Measurements from ENCODE around the gene SPATA25.
"Not testable (repeated sequence)": the region's sequence is repeated elsewhere in the genome, so short reads cannot be mapped to it uniquely, and the experiment has no call there.

The SPATA25 gene

DNA sequence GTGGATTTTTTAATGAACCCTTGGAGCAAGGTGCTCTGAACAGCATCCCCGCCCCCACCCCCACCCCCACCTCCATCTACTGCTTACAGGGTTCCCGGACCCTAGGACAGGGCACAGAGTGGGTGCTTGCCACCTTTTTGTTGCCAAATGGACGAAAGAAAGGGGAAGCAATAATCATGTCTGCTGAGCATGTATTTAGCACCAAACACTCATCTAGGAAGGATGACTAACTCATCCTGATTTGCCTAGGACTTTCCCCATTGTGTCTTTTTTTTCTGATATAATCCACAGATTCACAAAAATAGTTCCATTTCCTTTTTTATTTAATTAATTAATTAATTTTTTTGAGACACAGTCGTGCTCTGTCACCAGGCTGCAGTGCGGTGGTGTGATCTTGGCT lies 25.7 kb upstream of the SPATA25 start:
- no peak for DNase-seq (ENCODE audit: low read depth)

DNA sequence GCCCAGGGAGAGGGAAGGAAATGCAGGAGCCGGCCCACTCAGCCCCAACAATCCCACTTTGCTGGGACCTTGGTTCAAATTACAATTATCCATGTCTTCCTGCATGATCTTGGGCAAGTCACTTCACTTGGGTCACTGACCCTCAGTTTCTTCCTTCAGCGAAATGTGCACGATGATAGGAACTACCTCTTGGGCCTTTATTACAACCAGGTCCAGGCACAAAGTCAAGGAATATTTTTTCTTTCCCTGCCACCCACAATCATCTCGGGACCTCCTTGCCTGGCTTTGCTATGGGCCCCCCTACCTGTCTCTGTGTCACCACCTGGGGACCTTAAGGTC lies 24.9 kb upstream of the SPATA25 start:
- DNase-seq (ENCODE audit: low read depth), result no peak

DNA sequence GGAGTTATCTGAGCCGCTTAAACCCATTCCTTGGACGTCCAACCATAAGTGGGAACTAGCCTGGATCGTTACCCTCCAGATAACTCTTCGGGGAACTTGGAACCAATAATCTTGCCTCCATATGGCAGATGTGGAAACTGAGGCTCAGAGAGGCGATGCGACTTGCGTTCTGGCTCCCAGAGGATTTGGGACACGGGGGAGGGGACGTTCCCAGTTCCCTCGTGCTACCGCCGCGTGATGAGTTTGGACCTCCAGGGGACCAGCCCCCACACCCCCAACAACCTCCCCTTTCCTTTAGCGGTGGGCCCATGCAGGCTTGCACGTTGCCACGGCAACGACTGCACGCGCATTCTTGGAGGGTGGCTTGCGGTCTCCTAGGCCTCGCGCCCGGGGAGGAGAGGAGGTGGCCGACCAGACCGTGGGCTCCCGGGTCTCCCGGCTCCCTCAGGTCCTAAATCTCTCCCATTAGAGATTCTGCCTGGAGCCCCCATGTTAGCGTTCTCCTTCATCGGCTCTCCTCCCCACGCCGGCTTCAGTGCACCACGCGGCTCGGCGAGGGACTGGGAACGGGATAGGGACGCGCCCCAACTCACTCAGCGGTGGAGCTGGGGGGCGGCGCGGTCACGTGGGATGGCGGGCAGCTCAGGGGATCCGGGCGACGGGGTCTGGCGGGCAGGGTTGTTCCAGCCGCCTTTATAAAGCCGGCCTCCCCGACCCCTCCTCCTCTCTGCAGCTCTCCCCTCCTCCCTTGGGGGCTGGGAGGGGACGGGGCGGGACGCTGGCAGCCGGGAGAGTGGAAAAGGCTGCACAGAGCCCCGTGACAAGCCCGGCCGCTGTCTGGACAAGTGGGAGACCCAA lies 24.3 kb upstream of the SPATA25 start, which contains the start of gene PLTP:
TSS of gene PLTP (minus strand) at position 670 of the 858 bp plus-strand sequence. CDS start 703 bp downstream, outside the sequence.
- no peak for DNase-seq (ENCODE audit: low read depth)

DNA sequence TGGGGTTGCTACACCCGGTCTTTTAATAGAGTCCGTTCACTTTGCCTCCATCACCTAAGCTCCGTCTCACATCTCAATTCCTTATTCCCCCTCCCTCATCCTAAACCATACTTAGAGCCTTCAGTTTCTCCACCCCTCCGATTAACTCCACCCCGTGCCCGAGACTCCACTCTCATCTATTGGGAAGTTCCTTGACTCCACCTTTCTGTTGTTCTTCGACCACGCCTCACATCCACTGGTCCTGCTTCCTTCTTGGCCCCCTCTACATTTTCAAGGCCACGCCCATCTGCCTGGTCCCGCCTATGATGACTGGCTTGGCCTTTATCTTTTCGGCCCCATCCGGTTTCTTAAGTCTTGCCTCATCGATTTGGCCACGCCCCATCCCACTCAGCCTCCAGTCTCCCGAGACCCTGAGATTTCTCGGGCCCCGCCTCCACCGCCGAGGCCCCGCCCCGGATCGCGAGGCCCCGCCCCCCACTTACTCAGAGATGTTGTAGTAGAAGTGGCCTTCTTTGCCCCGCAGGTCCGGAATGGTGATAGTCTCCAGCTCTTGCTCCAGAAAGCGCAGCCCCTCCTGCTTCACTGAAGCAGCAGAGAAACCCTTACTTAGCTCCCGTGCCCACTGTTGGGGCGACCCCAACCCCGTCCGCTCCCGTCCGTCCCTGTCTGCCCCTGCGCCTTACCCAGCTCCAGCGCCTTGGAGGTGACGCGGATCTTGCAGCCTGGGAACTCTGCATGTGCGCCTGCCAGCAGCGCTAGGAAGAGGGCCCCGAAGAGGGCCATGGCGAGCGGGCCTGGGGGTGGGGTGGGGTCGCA lies 23.5 kb upstream of the SPATA25 start:
- peak; percentile 78 for DNase-seq (ENCODE audit: low read depth)

DNA sequence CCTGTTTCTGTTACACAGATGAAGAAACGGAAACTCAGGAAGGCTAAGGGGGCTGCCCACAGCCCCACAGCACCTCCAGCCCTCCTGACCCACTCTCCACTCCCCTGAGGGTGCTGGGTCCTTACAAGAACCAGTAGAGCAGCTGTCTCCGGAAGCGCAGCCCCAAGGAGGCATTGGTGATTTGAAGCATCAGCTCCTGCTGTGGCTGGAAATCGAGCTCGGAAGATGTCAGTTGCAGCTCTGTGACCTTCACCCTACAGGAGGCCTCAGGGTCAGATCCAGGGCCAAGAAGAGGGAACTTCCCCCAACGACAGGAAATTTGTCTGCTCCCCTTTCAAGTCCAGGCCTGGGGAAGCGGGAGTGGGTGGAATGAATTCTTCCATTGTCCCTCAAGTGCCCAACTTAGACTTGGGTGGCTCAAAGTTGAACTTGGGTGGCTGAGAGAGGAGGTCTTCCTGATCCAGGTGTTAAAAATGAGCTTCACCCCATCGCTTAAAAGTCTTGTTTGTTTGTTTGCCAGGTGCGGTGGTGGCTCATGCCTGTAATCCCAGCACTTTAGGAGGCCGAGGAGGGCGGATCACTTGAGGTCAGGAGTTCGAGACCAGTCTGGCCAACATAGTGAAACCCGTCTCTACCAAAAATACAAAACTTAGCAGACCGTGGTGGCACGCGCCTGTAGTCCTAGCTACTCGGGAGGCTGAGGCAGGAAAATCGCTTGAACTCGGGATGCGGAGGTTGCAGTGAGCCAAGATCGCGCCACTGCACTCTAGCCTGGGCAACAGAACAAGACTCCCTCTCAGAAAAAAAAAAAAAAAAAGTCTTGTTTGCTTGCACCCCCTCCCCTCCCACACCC lies 22.6 kb upstream of the SPATA25 start:
- no peak for DNase-seq (ENCODE audit: low read depth)

DNA sequence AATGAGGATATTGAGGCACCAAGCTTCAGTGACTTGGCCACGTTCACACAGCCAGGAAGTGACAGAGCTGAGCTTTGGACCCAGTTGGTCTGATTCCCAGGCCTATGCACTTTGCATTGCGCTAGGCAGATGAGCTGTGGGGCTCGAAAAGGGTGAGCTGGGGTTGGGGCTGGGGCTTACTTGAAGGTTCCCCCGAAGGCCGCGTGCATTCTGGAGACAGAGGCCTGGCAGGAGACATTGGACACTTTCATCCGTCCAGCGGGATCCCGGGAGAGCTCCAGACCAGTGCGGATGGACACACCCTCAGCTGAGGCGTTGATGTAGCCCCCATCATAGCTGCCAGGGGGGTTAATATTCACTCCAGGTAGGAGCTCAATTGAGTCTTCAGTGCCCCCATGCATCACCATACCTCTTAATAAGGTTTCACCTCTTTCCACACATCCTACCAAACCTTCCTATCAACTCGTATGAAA lies 21.9 kb upstream of the SPATA25 start:
- no peak for DNase-seq (ENCODE audit: low read depth)

DNA sequence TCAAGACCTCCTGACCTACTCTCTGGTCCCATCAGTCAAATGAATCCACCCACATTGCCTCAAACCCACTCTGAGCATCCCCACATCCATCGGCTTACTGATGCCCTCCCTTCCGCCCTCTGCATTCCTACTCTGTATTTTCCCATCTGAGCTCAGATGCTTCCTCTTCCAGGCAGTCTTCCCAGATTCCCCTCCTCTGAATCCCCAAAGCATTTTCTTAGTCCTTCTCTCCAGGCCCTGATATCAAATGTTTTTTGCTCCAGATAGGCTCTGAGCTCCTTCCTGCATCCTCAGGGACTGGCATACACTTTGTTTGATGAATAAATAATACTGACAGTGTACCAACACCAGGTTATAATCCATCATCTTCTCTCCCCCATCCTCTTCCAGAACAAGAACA lies 20.7 kb upstream of the SPATA25 start:
- no peak for DNase-seq (ENCODE audit: low read depth)

DNA sequence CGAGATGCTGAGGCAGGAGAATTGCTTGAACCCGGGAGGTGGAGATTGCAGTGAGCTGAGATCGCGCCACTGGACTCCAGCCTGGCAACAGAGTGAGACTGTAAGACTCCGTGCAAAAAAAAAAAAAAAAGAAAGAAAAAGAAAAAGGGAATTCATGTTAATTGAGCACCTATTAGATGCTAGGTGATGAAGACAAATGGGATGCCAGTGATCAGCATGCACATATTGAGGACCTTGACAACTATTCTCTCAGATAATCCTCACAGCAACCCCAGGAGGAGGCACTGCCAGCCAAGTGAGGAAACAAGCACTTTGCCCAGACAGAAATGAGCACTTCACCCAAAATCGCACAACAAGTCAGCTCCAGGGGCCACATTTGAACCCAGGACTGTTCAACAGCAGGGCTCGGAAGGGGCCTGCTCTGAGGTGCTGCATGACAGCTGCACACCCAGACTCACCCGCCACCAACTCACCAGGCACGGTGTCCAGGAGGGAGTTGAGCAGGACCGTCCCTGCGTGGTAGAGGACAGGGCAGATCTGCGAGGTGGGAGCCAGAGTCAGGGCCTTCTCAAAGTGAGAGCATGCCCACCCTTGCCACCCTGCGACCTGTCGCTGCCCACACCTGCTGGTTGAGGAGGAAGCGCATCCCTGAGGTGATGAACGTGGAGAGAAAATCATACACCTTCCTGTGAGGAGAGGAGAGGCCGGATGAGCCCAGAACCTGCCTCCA lies 20.0 kb upstream of the SPATA25 start:
- DNase-seq (ENCODE audit: low read depth), result no peak

DNA sequence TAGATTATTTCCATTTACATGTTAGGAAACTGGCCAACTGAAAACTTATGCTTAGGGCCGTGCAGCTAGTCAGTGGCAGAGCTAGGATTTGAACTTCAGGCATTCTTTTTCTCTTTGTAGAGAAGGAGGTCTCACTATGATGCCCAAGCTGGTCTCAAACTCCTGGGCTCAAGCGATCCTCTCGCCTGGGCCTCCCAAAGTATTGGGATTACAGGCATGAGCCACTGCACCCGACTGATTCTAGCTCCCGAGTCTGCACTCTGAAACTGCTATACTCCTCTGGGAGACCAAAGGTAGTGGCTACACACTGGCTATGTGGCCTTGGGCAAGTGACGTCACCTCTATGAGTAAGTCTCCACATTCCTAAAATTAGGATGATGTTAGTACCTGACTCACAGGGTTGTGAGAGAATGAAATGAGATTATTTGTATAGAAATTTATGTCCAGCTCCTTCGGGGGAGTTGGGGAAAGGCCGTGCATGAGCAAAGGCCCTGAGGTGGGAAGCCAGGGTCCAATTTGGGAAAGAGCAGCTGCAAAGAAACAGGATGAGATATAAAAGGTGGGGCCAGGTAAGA lies 18.2 kb upstream of the SPATA25 start:
- no peak for DNase-seq (ENCODE audit: low read depth)

DNA sequence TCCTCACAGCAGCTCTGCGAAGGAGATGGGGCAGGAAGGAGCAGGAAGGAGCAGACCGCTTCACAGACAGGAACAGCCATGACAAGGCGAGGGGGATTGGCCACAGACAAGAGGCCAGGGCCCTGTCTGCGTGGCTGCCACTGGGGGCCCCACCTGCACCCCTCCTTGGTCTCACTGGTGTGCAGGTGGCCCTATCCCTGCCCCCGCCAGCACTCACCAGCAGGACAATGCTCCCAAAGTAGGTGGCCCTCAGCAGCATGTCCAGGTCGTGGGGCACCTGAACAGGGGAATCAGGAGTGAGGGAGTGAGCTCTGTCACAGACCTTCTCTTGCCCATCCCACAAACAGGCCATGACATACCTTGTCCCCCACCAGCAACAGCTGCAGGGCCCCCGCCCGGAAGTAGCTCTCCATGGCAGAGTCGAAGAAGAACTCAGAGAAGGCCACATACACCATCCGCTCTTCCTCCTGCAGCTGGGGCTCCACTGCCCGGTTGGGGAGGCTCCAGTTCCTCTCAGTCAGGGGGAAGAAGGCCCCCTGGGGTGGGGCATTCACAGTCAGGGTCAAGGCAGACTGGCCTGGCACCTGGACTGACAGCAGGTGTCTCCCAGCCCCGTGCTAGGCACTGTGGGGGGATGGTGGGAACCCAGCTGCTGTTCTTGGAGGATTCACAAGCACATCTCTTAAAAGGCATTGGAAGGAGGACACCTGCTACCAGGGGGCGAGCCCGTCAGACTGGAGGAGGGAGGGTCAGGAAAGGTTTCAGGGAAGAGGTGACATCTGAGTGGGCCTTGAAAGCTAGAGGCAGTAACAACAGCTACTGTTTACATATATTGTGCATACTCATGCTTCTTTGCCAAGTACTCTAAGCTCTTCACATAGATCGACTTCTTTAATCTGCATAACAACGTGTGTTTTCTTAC lies 17.4 kb upstream of the SPATA25 start:
- DNase-seq (ENCODE audit: low read depth), result no peak

DNA sequence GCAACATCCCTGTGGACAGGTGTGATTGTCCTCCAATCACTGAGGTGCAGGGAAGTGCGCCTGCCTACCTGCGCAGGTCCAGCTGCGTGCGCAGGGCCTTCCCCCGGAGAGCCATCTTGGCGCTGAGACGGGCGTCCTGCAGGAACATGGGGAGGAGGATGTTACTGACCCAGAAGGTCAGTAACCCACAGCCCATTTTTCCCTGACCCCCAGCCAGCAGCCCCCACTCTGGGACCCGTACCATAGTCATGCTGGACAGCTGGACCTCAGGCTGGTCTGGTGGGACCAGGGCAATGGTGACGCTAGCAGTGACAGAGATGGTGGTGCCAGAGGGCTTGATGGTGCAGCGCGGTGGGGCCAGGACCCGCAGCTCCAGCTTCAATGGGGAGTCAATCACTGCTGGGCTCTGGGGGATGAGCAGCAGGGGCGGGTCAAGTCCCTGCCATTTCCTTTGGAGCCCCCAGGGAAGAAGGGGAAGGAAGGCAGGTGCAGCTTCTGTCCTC lies 14.8 kb upstream of the SPATA25 start:
- DNase-seq (ENCODE audit: low read depth), result no peak

DNA sequence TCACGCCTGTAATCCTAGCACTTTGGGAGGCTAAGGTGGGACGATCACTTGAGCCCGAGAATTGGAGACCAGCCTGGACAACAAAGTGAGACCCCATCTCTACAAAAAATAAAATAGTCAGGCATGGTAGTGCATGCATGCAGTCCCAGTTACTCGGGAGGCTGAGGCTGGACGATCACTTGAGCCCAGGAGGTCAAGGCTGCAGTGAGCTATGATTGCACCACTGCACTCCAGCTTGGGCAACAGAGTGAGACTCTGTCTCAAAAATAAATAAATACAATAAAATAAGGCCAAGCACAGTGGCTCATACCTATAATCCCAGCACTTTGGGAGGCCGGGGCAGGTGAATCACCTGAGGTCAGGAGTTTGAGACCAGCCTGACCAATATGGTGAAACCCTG lies 13.9 kb upstream of the SPATA25 start:
- not testable (repeated sequence) for DNase-seq (ENCODE audit: low read depth)

DNA sequence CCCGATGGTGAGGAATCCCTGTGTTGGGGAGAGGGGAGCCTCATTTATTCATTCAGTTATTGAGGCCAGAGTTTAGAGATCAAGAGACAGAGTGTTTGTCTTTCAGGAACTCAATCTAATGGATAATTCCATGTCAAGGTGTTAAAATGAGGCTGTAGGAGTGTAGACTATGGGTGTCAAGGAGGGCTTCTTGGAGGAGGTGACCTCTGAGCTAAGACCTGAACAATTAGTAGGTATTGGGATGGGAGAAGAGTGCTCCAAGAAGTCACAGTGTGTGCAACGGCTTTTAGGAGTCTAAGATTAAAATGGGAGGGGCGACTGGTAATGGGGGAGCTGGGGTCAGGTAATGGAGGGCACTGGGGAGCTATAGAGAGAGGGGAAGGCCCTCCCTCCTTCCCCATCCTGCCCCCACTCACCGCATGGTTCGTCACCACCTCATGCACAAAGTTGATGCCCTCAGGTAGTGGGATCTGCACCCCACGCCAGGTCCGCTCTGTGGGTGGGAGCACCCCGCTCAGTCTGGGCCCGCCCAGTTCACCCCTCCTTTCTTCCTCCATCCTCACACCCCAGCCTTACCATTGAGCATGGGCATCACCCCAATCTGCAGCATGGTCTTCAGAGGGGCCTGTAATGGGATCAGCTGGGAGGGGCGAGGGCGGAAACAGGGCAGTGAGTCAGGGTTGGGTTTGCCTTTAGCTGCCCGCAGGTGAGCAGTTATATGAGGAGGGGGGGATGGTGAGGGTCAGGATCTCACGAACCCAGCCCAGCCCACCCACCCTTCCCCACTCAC lies 11.8 kb upstream of the SPATA25 start:
- DNase-seq (ENCODE audit: low read depth), result no peak

DNA sequence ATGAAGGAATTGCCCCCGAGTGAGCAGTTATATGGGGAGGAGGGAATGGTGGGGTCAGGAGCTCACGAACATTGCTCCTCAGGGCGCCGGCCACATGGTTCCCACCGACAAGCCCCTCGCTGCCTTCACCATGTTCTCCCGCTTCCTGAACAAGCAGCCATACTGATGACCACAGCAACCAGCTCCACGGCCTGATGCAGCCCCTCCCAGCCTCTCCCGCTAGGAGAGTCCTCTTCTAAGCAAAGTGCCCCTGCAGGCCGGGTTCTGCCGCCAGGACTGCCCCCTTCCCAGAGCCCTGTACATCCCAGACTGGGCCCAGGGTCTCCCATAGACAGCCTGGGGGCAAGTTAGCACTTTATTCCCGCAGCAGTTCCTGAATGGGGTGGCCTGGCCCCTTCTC lies 10.9 kb upstream of the SPATA25 start:
- no peak for DNase-seq (ENCODE audit: low read depth)

DNA sequence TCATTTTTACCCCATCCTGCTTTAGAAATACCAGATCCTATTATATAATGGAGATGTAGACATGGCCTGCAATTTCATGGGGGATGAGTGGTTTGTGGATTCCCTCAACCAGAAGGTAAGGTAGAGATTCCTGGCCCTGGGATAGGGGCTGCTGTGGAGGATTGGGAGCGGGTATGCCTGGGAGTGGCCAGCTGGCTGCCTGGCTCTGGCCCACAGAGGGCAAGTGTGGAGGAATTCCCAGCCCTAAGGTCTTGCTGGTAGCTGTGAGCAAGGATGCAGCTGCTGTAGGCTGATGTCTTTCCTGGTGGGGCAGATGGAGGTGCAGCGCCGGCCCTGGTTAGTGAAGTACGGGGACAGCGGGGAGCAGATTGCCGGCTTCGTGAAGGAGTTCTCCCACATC lies 10.3 kb upstream of the SPATA25 start:
- no peak for DNase-seq (ENCODE audit: low read depth)

DNA sequence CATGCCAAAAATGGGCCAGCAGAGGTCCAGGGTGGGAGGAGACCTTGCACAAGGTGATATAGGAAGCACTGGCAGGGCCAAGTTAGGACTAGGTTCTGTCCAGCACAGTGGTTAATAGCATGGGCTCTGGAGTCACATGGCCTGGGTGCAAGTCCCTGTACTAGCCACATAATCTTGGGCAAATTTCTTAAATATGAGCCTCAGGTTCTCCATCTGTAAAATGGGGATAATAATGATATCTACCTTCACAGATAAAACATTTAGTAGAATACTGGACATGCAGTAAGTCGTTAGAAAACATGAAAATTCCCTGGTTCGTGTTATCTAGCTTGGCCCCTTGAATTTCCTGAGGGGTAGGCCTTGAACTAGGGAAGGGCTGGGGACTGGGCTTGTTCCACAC lies 9.9 kb upstream of the SPATA25 start:
- DNase-seq (ENCODE audit: low read depth), result no peak

DNA sequence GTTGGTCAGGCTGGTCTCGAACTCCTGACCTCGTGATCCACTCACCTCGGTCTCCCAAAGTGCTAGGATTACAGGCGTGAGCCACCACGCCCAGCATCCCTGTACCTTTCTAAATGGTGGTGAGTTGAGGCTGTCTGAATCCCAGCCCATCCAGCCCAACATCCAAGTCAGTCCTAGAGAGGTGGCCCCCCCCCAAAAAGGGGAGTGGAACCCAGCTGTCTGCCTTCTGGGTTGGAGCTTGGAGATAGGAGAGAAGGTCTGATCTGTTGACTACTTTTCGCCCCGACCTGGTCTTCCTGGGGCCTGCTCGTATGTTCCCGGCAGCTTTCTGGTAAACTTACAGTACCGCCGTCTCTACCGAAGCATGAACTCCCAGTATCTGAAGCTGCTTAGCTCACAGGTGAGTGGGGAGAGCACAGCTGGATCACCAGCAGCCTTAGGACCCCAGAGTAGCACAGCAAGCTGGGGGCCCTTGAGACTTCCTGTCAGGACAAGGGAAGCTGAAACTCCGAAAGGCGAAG lies 9.3 kb upstream of the SPATA25 start:
- DNase-seq (ENCODE audit: low read depth), result no peak

DNA sequence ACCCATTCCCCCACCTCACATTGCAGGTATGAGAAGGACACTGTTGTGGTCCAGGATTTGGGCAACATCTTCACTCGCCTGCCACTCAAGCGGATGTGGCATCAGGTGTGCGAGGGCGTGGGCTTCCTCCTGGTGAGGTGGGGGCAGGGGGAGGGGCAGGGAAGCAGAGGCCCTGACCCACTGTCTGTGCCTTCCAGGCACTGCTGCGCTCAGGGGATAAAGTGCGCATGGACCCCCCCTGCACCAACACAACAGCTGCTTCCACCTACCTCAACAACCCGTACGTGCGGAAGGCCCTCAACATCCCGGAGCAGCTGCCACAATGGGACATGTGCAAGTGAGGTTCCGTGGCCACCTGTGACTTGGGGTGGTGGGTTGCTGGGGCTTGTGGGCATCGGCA lies 7.4 kb upstream of the SPATA25 start:
- no peak for DNase-seq (ENCODE audit: low read depth)

DNA sequence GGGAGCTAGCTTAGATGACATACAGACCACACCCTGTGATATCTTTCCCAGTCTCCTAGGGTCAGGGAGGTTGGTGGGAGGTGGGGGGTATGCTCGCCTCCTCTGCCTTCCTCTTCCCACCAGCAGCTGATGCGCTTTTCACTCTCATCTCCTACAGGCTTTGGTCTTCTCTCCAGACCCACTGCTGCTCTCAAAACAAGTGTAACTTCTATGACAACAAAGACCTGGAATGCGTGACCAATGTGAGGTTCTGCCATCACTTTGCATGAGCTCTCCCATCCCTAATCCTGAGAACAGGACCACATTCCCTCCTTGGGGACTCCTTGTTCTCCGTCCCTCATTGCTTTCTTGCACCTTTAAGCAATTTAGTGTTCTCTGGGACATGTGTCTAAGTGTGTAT lies 6.4 kb upstream of the SPATA25 start:
- DNase-seq (ENCODE audit: low read depth), result no peak
